NCI-H510A treated with DMSO at 0.1 percent for 48 hours (cell line): ENCODE results near the gene EIF4G2.
"Not testable (repeated sequence)": the region's sequence is repeated elsewhere in the genome, so short reads cannot be mapped to it uniquely, and the experiment has no call there.

Experiments used
- DNase-seq: peaks from one replicate; lab custom pipeline; 2025; lab: John Stamatoyannopoulos, UW

The EIF4G2 gene

DNA sequence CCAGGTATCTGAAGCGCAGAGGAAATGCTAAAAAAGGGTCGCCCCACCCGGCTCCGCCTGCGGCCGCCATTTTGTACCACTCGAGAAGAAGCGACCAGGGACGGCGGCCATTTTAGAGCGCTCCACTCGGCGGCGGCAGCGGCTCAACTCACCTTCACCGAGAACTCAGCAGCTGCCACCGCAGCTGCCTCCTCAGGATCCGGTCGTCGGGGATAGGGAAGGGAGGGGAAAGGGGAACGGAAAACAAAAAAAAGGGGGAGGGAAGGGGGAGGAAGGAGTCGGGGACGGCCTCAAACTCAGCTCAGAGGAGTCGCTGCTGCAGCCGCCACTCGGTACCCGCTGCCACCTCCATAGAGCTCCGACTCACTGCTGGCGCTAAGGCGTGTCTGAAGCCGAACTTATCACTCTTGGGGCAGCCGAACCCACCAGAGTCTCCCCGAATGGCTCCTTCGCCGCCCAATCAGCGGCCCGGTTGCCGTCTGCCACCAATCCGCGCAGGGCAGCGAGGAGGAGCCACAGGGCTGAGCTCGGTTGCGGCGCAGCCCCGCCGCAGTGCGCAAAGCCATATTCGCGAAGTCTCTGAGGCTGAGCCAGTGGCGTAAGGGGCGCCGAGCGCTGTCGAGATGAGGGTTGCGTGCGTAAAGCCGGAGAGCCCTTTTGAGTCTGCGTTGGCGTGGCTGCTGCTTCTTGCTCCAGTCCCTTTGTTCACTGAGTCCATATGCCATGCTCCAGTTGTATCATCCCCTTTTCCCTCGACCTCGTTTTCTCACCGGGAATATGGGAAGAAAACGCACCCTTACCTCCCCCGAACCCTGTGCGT, at the start of gene EIF4G2:
Gene EIF4G2, minus strand, starts transcription at position 374 of the 820 bp plus-strand sequence.
- peak; percentile 86 for DNase-seq

DNA sequence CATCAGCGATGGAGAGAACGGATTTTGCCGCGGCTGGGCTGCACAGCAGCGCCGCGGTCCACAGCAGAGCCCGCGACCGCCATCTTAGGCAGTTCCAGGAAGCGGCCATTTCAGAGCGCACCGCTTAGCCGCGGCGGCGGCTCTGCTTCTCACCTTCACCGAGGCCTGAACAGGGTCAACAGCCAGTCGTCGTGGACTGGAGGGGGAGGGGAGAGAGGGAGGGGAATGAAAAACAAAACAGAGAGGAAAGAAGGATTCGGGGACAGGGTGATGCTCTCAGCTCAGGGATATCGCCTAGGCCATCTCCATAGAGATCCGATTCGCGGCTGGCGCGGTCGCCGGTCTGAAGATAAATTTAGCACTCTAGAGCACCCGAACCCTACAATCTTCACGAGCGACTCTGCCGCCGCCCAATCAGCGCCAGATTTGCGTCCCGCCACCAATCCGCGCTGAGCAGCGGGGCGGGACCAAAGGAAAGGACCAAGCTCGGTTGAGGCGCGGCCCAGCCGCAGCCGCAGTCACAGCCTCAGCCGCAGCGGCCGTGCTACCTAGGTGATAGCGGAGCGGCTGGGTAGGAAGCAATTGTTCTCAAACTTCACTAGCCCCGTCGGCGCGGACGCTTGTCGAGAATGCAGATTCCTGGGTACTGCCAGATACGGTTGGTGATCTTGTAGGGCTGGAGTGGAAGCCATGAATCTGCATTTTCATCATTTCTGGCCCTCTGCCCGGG, 49.1 kb upstream of the EIF4G2 start, which contains the start of gene ZBED5:
Gene ZBED5, minus strand, starts transcription at position 345 of the 730 bp plus-strand sequence. CDS start 3,108 bp downstream, outside the sequence.
- peak; percentile 87 for DNase-seq

GRCh38 chr11:10857459-10857708, 48.7 kb upstream of the EIF4G2 start:
- DNase-seq: no peak

DNA sequence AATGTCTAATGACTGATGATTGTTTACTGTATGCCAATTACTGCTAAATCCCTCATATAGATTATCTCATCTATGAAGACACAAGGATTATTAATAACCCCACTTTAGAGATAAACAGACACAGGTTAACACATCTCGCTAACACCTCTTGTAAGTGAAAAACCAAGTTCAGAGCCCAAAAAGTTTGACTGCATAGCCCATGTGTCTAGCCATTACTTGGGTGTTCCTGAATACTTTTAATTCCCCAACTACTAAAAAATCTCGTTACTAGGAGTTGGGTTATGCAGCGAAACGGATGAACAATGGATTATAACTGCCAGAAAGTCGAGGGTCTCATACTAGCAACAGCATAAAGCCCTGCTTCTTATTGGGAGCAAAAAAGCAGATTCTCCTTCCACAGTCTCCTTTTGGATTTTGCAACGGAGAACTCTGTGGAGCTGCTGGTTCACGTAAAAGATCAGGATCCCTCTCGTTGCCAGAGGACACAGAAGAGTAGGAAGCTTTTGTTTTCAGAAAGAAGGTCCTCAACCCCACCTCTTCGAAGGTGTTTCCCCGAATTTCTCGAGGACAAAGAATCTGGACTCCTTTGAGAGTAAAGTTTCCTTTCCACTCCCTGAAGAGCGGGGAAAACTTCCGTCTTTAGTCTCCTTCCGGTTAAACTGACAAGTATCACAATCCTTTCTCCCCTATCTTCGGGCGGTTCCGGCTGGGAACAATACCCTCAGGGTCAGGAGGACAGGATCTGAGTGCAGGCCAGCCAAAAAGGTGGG, 48.1 kb upstream of the EIF4G2 start:
- DNase-seq: peak; percentile 11

DNA sequence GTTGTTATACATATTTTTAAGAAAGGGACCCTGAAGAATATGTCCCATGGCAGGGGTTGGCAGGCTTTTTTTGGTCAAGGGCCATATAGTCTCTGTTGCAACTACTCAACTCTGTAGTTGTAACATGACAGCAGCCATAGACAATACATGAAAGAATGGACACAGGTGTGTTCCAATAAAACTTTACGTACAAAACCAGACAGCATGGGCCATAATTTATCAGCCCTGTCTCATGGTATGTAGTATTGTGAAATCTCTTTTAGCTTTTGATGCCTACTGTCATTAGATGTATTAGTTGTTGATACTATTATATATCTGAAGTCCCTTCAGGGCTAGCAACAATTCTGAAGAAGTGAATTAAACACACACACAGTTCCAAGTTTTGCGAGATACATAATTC, 46.6 kb upstream of the EIF4G2 start:
- no peak for DNase-seq

- no peak for DNase-seq
Measured at GRCh38 chr11:10847960-10848860, 39.5 kb upstream of the EIF4G2 start.

GRCh38 chr11:10846660-10847059, 37.9 kb upstream of the EIF4G2 start:
- DNase-seq: no peak

DNA sequence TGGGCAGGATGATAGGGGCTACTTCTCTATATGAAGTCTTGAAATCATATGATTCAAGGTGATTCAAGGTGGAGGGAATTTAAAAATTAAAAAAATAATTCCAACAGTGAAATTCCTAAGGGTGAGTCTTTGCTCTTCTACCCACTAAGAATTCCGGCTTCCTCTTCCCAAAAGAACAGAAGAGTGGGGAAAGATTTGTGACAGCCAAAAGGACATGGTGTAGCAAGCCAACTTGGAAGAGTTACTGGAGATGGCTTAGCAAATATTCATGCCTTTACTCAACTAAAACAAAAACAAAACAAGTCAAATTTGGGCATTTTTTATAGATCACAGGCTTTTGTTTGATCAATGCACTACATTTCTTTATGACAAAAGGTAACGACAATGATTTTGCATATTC, 36.9 kb upstream of the EIF4G2 start:
- no peak for DNase-seq

DNA sequence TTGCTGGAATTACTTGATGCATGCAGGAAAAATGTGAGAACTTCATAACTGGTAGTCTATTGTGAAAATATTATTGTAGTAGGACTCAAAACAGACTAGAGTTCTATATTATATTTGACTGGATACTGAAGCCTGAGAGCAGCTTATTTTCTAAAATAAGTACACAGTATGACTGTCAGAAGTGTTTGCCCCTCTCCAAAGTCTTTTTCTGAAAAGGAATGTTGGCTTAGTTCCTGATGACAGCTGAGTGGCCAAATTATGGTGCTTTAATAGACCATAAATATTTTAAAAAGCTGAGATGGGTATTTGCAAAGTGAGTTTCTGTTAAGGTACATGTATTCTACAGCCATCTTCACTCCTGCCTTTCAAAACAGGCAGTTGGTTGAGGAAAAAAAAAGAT, 36.1 kb upstream of the EIF4G2 start:
- no peak for DNase-seq

DNA sequence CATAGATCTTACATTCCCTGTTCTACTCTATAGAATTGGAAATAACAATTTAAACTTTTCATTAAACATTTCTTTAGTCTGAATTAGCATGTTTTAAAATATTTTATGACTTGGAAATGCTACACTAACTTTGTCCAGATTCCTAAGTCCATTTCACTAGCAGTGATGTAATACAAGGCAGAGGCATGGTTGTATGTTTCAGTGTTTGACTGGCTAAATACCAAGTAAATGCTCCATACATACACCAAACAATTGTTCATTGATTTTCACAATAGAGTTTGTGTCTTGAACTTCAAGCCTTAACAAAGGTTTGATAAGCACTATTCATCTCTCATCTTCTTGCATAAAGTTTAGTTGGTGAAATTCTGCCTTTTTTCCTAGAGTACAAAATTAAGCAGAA, 35.6 kb upstream of the EIF4G2 start:
- no peak for DNase-seq

DNA sequence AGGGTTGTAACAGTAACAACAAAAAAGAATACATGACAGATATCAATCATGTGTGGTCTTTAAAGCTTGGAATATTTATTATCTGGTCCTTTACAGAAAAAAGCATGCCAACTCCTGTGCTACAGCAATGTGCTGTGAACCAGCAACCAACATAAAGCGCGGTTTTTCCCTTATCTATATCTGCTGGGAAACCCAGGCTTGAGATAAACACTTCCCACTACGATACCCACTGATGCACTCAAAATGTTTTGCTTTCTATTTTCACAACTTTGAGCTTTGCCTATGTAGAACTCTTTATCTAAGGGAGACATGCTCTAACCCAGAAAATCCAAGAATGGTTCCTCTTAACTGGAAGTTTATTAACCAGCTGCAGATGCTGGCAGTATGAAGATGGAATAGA, 30.2 kb upstream of the EIF4G2 start:
- DNase-seq: no peak

DNA sequence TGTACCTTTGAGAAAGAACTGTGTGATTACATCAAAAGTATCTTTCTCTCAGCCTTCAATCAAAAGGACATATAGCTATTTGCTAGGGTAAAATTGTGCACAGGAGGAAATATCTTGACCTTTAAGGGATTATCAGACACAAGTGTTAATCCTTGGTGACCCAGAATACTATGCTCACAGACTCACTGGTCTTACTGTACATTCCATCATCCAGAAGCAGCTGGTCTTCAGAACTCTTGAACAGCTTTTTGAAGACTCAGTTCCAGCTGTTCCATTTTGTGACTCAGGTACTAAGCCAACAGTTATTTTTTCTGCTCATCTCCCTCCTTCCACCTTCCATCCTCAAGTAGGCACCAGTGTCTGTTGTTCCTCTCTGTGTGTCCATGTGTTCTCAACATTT, 29.4 kb upstream of the EIF4G2 start:
- DNase-seq: no peak

- DNase-seq: not testable (repeated sequence)
Measured at GRCh38 chr11:10836884-10837283, 28.2 kb upstream of the EIF4G2 start.

DNA sequence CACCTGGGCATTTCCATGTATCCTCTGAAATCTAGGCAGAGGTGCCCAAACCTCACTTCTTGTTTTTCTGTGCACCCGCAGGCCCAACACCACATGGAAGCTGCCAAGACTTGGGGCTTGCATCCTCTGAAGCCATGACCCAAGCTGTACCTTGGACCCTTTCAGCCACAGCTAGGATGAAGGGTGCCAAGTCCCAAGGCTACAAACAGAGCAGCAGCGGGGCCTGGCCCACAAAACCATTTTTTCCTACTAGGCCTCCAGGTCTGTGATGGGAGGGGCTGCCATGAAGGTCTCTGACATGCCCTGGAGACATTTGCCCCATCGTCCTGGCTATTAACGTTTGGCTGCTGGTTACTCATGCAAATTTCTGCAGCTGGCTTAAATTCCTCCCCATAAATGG, 20.4 kb upstream of the EIF4G2 start:
- DNase-seq: no peak

DNA sequence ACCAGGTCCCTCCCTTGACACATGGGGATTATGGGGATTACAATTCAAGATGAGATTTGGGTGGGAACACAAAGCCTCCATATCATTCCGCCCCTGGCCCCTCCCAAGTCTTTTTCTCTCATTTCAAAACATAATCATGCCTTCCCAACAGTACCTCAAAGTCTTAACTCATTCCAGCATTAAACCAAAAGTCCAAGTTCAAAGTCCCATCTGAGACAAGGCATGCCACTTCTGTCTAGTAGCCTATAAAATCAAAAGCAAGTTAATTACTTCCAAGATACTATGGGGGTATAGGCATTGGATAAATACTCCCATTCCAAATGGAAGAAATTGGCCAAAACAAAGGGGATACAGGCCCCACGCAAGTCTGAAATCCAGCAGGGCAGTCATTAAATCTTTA, 19.7 kb upstream of the EIF4G2 start:
- no peak for DNase-seq

GRCh38 chr11:10824888-10825287, 16.2 kb upstream of the EIF4G2 start:
- no peak for DNase-seq

- DNase-seq: no peak
Measured at GRCh38 chr11:10823152-10823579, 14.4 kb upstream of the EIF4G2 start.

- not testable (repeated sequence) for DNase-seq
Measured at GRCh38 chr11:10822491-10822890, 13.8 kb upstream of the EIF4G2 start.

GRCh38 chr11:10818594-10818993, 9.9 kb upstream of the EIF4G2 start:
- DNase-seq: no peak

DNA sequence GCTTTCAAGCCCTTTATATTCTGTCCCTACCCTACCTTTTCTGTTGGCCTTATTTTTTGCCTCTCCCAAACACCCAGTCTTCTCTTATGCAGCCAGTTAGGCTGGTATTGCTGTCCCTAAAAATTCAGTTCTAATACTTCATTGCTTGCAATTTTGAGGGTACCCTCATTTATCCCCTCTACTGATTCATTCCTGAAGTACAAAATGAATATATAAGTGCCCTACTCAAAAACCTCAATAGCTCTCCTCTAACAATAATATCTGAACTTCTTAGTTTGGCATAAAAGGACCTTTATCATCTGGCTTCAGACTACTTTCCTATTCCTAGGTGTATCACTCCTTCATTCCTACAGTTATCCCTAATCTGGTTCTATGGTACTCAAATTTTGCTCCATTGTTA, 5.2 kb upstream of the EIF4G2 start:
- DNase-seq: no peak

DNA sequence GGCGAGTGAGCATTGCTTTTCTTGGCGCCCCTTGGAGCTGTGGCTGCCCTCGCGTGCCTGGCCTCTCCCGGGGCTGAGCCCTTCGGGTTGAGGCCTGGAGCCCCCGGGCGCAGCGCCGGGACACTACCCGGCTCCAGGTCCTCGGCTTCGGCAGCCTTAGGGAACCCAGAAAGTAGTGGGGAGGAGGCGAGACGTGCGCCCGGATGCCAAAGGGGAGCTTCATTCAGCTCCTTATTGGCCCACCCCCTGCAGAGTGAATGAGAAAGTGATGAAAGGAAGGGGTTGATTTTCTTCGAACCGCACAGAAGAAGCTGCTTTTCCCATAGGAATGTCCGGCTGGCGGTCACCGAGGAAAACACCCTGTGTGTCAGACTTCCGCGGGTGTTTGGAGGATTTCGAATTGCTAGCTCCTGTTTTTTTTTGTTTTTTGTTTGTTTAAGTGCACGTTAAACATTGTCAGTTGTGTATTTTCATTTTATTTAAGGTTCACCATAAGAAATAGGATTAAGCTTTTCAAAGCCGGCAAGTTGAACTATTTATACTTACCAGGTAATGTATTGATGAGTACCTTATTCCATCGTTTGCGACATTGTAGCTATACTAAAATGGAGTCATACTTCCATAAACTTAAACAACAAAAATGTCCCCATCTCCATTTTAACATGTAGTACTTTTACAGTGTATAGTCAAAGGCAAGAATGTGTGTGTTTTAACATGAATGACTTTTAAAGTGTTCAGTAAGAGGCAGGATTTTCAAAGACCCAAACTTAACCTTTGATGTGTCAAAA, 841 bp upstream of the EIF4G2 start:
- peak; percentile 6 for DNase-seq
